Measurements from ENCODE around the gene OR9Q1. TPM values are rescaled to one million over a fixed set of nuclear protein-coding genes. Genes with fewer than 3 reads are reported as not detected.

Gene OR9Q1
- total RNA-seq, 1 donor from 2014 or later = not detected

DNA sequence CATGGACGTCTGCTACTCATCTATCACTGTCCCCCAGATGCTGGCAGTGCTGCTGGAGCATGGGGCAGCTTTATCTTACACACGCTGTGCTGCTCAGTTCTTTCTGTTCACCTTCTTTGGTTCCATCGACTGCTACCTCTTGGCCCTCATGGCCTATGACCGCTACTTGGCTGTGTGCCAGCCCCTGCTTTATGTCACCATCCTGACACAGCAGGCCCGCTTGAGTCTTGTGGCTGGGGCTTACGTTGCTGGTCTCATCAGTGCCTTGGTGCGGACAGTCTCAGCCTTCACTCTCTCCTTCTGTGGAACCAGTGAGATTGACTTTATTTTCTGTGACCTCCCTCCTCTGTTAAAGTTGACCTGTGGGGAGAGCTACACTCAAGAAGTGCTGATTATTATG lies 156.0 kb downstream of the OR9Q1 start:
- H3K4me3 ChIP-seq = no peak overlapping the region
- no peak overlapping the region for H3K27ac ChIP-seq
- H3K4me1 ChIP-seq = no peaks in the 10 kb centered on the region
- Mint-ChIP-seq H3K27ac (no peak overlapping the region), H3K4me3 (no peak overlapping the region), H3K4me1 (no peaks in the 10 kb centered on the region), H3K36me3 (no peaks in the 10 kb centered on the region), H3K9me3 (no peaks in the 10 kb centered on the region), H3K27me3 (ENCODE audit: insufficient read depth, low read depth) (no peaks in the 10 kb centered on the region)
- H3K4me2 ChIP-seq = no peak overlapping the region
- no peak for TF ChIP-seq EZH2 (IDR thresholded peaks at IDR 0.05)
- no peak for TF ChIP-seq EZH2phosphoT487 (IDR thresholded peaks at IDR 0.05)
- TF ChIP-seq, protein P1, sequence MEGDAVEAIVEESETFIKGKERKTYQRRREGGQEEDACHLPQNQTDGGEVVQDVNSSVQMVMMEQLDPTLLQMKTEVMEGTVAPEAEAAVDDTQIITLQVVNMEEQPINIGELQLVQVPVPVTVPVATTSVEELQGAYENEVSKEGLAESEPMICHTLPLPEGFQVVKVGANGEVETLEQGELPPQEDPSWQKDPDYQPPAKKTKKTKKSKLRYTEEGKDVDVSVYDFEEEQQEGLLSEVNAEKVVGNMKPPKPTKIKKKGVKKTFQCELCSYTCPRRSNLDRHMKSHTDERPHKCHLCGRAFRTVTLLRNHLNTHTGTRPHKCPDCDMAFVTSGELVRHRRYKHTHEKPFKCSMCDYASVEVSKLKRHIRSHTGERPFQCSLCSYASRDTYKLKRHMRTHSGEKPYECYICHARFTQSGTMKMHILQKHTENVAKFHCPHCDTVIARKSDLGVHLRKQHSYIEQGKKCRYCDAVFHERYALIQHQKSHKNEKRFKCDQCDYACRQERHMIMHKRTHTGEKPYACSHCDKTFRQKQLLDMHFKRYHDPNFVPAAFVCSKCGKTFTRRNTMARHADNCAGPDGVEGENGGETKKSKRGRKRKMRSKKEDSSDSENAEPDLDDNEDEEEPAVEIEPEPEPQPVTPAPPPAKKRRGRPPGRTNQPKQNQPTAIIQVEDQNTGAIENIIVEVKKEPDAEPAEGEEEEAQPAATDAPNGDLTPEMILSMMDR (IDR thresholded peaks at IDR 0.05) = no peak
- no peak overlapping the region for H3K9ac ChIP-seq
- H3K36me3 ChIP-seq = no peaks in the 10 kb centered on the region
- no peak for DNase-seq (ENCODE audit: low spot score)
- no peaks in the 10 kb centered on the region for H3F3A ChIP-seq (ENCODE audit: low read depth)
- no peak overlapping the region for H2AFZ ChIP-seq (replicated peaks)
- no peaks in the 10 kb centered on the region for H3K27me3 ChIP-seq
- H4K20me1 ChIP-seq (ENCODE audit: low read depth) = no peaks in the 10 kb centered on the region
- no peaks in the 10 kb centered on the region for H3K79me2 ChIP-seq (ENCODE audit: low read depth)
- H3K9me3 ChIP-seq (ENCODE audit: low read depth) = no peaks in the 10 kb centered on the region

GRCh38 chr11:58186938-58187337 lies 163.3 kb downstream of the OR9Q1 start:
- no peak overlapping the region for H3K9ac ChIP-seq
- no peaks in the 10 kb centered on the region for H4K20me1 ChIP-seq (ENCODE audit: low read depth)
- no peaks in the 10 kb centered on the region for H3K27me3 ChIP-seq
- no peaks in the 10 kb centered on the region for H3K36me3 ChIP-seq
- no peaks in the 10 kb centered on the region for H3F3A ChIP-seq (ENCODE audit: low read depth)
- H3K4me3 Mint-ChIP-seq = no peak overlapping the region
- no peak overlapping the region for H3K4me3 ChIP-seq
- H3K9me3 Mint-ChIP-seq = no peaks in the 10 kb centered on the region
- H3K27ac Mint-ChIP-seq = no peak overlapping the region
- H3K27ac ChIP-seq = no peak overlapping the region
- H3K4me1 ChIP-seq = no peaks in the 10 kb centered on the region
- no peak overlapping the region for H2AFZ ChIP-seq (replicated peaks)
- no peaks in the 10 kb centered on the region for H3K4me1 Mint-ChIP-seq
- H3K4me2 ChIP-seq = no peak overlapping the region
- H3K79me2 ChIP-seq (ENCODE audit: low read depth) = no peaks in the 10 kb centered on the region
- no peaks in the 10 kb centered on the region for H3K36me3 Mint-ChIP-seq
- H3K27me3 Mint-ChIP-seq (ENCODE audit: insufficient read depth, low read depth) = peaks cover 2% of the 10 kb centered on the region
- TF ChIP-seq EZH2 (IDR thresholded peaks at IDR 0.05) (no peak), EZH2phosphoT487 (IDR thresholded peaks at IDR 0.05) (no peak)
- TF ChIP-seq, protein P1 (IDR thresholded peaks at IDR 0.05) = no peak
- DNase-seq (ENCODE audit: low spot score) = no peak
- H3K9me3 ChIP-seq (ENCODE audit: low read depth) = no peaks in the 10 kb centered on the region

DNA sequence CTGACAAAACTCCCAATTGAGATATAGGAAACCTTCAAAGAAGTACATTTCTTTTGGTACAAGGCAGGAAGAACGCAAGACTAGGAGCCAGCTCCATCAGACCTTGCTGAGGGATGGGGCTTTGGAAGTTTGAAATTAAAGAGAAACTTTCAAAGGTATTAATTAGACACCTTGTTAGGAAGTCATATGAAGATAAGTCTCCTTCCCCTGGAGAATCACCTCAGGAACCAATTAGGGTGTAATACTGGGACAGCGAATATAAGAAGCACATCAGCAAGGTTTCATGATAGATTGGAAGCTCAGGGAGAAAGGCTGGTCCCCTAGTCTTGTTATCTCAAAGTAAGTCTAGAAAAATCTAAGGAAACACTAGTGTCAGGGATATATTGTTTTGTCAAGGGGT lies 165.1 kb downstream of the OR9Q1 start, which contains the start of gene OR9Q2:
OR9Q2 (plus strand) TSS at position 301 of the 400 bp plus-strand sequence. CDS start 1,421 bp downstream, outside the sequence.
- Histone ChIP-seq H3K79me2 (ENCODE audit: low read depth) (no peaks in the 10 kb centered on the region), H2AFZ (replicated peaks) (no peak within 1 kb of the TSS), H3K36me3 (no peaks in the 10 kb centered on the region), H3K27ac (no peak within 1 kb of the TSS), H4K20me1 (ENCODE audit: low read depth) (no peaks in the 10 kb centered on the region), H3K9me3 (ENCODE audit: low read depth) (no peaks in the 10 kb centered on the region), H3K4me3 (no peak within 1 kb of the TSS), H3K4me1 (no peaks in the 10 kb centered on the region), H3K27me3 (no peaks in the 10 kb centered on the region), H3K4me2 (no peak within 1 kb of the TSS), H3K9ac (no peak within 1 kb of the TSS), H3F3A (ENCODE audit: low read depth) (no peaks in the 10 kb centered on the region)
- no peak for DNase-seq (ENCODE audit: low spot score)
- no peaks in the 10 kb centered on the region for H3K4me1 Mint-ChIP-seq
- H3K27ac Mint-ChIP-seq = no peak within 1 kb of the TSS
- no peak within 1 kb of the TSS for H3K4me3 Mint-ChIP-seq
- H3K9me3 Mint-ChIP-seq = no peaks in the 10 kb centered on the region
- peaks cover 2% of the 10 kb centered on the region for H3K27me3 Mint-ChIP-seq (ENCODE audit: insufficient read depth, low read depth)
- no peaks in the 10 kb centered on the region for H3K36me3 Mint-ChIP-seq
- no peak for TF ChIP-seq EZH2phosphoT487 (IDR thresholded peaks at IDR 0.05)
- TF ChIP-seq, protein P1 (IDR thresholded peaks at IDR 0.05) = no peak
- TF ChIP-seq EZH2 (IDR thresholded peaks at IDR 0.05) = no peak
